Endodermal cell (in vitro differentiated cells): ENCODE data around the gene AKAP7. TPM values are rescaled to one million over a fixed set of nuclear protein-coding genes. Genes with fewer than 3 reads are reported as not detected.

Experiments used
- DNase-seq: peaks from one replicate; pipeline ENCODE4 v3.0.0-alpha.2; 2017
- H3K27ac ChIP-seq: 2 replicates; pipeline ENCODE4 v1.5.1; 2013; ENCODE audit warnings: mild to moderate bottlenecking, low read depth, low read length, moderate library complexity
- H3K27me3 ChIP-seq: 2 replicates; pipeline ENCODE4 v1.6.1; 2013; ENCODE audit warnings: mild to moderate bottlenecking, low read length, moderate library complexity; ENCODE audit not compliant: insufficient read depth, control insufficient read depth, poor library complexity, severe bottlenecking
- H3K36me3 ChIP-seq: 2 replicates; pipeline ENCODE4 v1.7.0; 2013; ENCODE audit warnings: mild to moderate bottlenecking, low read length, moderate library complexity; ENCODE audit not compliant: control insufficient read depth, insufficient read depth
- H3K4me1 ChIP-seq: one replicate; pipeline ENCODE4 v1.7.0; 2013; ENCODE audit warnings: low read length; ENCODE audit not compliant: control insufficient read depth, insufficient read depth
- H3K4me3 ChIP-seq: 2 replicates; pipeline ENCODE4 v1.5.1; 2013; ENCODE audit warnings: mild to moderate bottlenecking, low read length, moderate library complexity
- H3K9ac ChIP-seq: 2 replicates; pipeline ENCODE4 v1.6.1; 2013; ENCODE audit warnings: mild to moderate bottlenecking, low read length, moderate library complexity; ENCODE audit not compliant: poor library complexity, severe bottlenecking; ENCODE audit errors: extremely low read depth
- H3K9me3 ChIP-seq: 2 replicates; pipeline ENCODE4 v1.6.1; 2013; ENCODE audit warnings: mild to moderate bottlenecking, low read length, moderate library complexity; ENCODE audit not compliant: control insufficient read depth
- H3K27ac Mint-ChIP-seq: 2 replicates; pipeline ENCODE4 v1.8.0; 2020; ENCODE audit warnings: mixed read lengths
- H3K27me3 Mint-ChIP-seq: 2 replicates; pipeline ENCODE4 v1.8.0; 2021; ENCODE audit warnings: mild to moderate bottlenecking, mixed read lengths; ENCODE audit not compliant: insufficient read depth
- H3K36me3 Mint-ChIP-seq: 2 replicates; pipeline ENCODE4 v1.8.0; 2020; ENCODE audit warnings: low read depth, mixed read lengths
- H3K4me1 Mint-ChIP-seq: 2 replicates; pipeline ENCODE4 v1.8.0; 2020; ENCODE audit warnings: mixed read lengths
- H3K4me3 Mint-ChIP-seq: 2 replicates; pipeline ENCODE4 v1.8.0; 2020; ENCODE audit warnings: mild to moderate bottlenecking, moderate library complexity, mixed read lengths
- H3K9me3 Mint-ChIP-seq: 2 replicates; pipeline ENCODE4 v1.8.0; 2020; ENCODE audit warnings: mild to moderate bottlenecking, mixed read lengths
- CTCF ChIP-seq: fragments of 200-600 bp; sonication (generic); conservative IDR thresholded peaks from 2 replicates; pipeline ENCODE4 v1.5.0; 2021; ENCODE audit warnings: antibody characterized with exemption, mild to moderate bottlenecking
- WGBS, 2 experiments: methylation state at CpG; one replicate each; pipeline versions ENCODE4 v1.1.5 to v1.1.7; 2013; ENCODE audit warnings: missing lambda C conversion rate in 2 of 2, mixed read lengths in 1 of 2; ENCODE audit not compliant: insufficient coverage in 1 of 2, insufficient read length in 1 of 2; 5-methylcytosine and 5-hydroxymethylcytosine counted together
- total RNA-seq, 2 donors: library from RNA; stranded (reverse); fragmentation: NEBNext Ultra II Directional in 1 of 2; extraction: Animal tissue kit (Norgen Biotek cat#: 25700) in 1 of 2; gene quantifications; 2 replicates in 1 of 2; 3 replicates in 1 of 2; pipeline ENCODE4 v1.2.1, GENCODE V29; 2021

AKAP7 gene
- total RNA-seq, 2 donors from 2014 or later, result 6.2 to 6.7 TPM

DNA sequence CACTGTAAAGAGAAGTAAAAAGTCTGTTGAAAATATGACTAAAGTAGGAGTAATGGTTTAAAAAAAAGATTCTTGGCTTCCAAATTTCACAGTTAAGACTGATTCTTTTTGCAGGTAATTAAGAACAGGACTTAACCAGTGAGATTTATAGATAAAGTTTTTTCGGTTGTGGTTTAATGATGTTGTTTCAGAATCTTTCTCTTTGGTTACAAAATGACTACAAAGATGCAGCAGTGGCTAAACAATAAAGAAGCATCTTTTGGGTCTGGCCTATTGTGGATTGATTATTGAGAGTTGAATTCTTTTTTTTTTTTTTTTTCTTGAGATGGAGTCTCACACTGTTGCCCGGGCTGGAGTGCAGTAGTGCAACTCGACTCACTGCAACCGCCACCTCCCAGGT is 109.7 kb downstream of the AKAP7 start:
- peaks cover 2% of the 10 kb centered on the region for H3K4me1 Mint-ChIP-seq
- H3K4me1 ChIP-seq, result no peaks in the 10 kb centered on the region
- H3K9me3 Mint-ChIP-seq, result peaks cover 17% of the 10 kb centered on the region
- peaks cover 14% of the 10 kb centered on the region for H3K9me3 ChIP-seq
- H3K36me3 ChIP-seq, result no peaks in the 10 kb centered on the region
- H3K27ac Mint-ChIP-seq, result no peak overlapping the region
- H3K9ac ChIP-seq, result no peak overlapping the region
- 94 to 100% methylated on average over 1 to 4 of the region's 4 CpGs for WGBS, 2 experiments
- no peaks in the 10 kb centered on the region for H3K27me3 Mint-ChIP-seq
- H3K4me3 ChIP-seq, result no peak overlapping the region
- no peak overlapping the region for H3K4me3 Mint-ChIP-seq
- peaks cover 12% of the 10 kb centered on the region for H3K36me3 Mint-ChIP-seq
- no peaks in the 10 kb centered on the region for H3K27me3 ChIP-seq
- TF ChIP-seq CTCF, result no peak
- no peak for DNase-seq
- H3K27ac ChIP-seq, result no peak overlapping the region

DNA sequence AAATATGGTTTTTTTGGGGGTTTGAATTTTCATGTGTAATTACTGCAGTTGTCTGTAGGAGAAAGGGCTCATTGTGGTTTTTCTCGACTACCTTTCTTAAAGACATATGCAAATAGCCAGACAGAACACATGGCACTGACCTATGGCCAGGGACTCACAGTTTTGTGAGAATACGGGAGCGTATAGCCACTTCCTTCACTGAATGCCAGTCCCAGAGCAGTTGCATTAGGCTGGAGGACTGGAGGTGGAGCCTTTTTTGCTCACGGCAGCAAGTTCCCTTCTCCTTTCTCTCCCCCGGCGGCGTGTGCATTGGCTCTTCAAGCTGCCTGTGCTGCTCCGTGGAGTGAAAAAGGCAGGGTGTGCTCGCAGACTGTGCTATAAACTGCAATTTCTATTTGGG is 114.9 kb downstream of the AKAP7 start:
- no peak overlapping the region for H3K9ac ChIP-seq

GRCh38 chr6:131250936-131251335 is 115.7 kb downstream of the AKAP7 start:
- no peaks in the 10 kb centered on the region for H3K36me3 Mint-ChIP-seq
- peaks cover 21% of the 10 kb centered on the region for H3K4me1 Mint-ChIP-seq
- no peak for DNase-seq
- H3K4me3 Mint-ChIP-seq, result no peak overlapping the region
- Histone ChIP-seq H3K27ac (no peak overlapping the region), H3K4me3 (peak overlapping the region; percentile 50), H3K9ac (no peak overlapping the region), H3K4me1 (no peaks in the 10 kb centered on the region), H3K27me3 (no peaks in the 10 kb centered on the region), H3K9me3 (no peaks in the 10 kb centered on the region), H3K36me3 (no peaks in the 10 kb centered on the region)
- 61 to 68% methylated on average over 3 of the region's 3 CpGs for WGBS, 2 experiments
- no peak for TF ChIP-seq CTCF
- H3K9me3 Mint-ChIP-seq, result no peaks in the 10 kb centered on the region
- H3K27me3 Mint-ChIP-seq, result peaks cover 2% of the 10 kb centered on the region
- H3K27ac Mint-ChIP-seq, result no peak overlapping the region

More for the DNA sequence above, 114.9 kb downstream of the AKAP7 start:
- Mint-ChIP-seq H3K4me3 (no peak overlapping the region), H3K27me3 (peaks cover 2% of the 10 kb centered on the region), H3K36me3 (no peaks in the 10 kb centered on the region), H3K27ac (no peak overlapping the region), H3K9me3 (no peaks in the 10 kb centered on the region), H3K4me1 (peaks cover 21% of the 10 kb centered on the region)
- H3K4me1 ChIP-seq, result no peaks in the 10 kb centered on the region
- no peak overlapping the region for H3K27ac ChIP-seq
- H3K36me3 ChIP-seq, result no peaks in the 10 kb centered on the region
- H3K4me3 ChIP-seq, result peak overlapping the region; percentile 50
- DNase-seq, result peak; percentile 79
- H3K9me3 ChIP-seq, result no peaks in the 10 kb centered on the region
- H3K27me3 ChIP-seq, result no peaks in the 10 kb centered on the region
- no peak for TF ChIP-seq CTCF
- 23 to 36% methylated on average over 7 to 9 of the region's 9 CpGs for WGBS, 2 experiments
